Erythroblast (primary cell): ENCODE data around the gene RFK.

Experiments
- GATA1 ChIP-seq: IDR thresholded peaks from 2 replicates; pipeline ENCODE4 v1.6.1; 2011; ENCODE audit warnings: low read depth, mild to moderate bottlenecking, control low read depth, low read length, moderate library complexity
- POLR2A ChIP-seq: IDR thresholded peaks from 2 replicates; pipeline ENCODE4 v1.6.1; 2011; ENCODE audit warnings: mild to moderate bottlenecking, low read length

GRCh38 chr9:76433406-76433805, 39.2 kb upstream of the RFK start:
- TF ChIP-seq POLR2A (no peak), GATA1 (no peak)
